Suppressor macrophage (primary cell): ENCODE data around the gene TMPRSS2.
"Not testable (repeated sequence)": the region's sequence is repeated elsewhere in the genome, so short reads cannot be mapped to it uniquely, and the experiment has no call there.

Source experiments
- DNase-seq, 4 experiments: peaks; one replicate each; pipeline ENCODE4 v3.0.0-alpha.2; 2020 to 2022

The TMPRSS2 gene

DNA sequence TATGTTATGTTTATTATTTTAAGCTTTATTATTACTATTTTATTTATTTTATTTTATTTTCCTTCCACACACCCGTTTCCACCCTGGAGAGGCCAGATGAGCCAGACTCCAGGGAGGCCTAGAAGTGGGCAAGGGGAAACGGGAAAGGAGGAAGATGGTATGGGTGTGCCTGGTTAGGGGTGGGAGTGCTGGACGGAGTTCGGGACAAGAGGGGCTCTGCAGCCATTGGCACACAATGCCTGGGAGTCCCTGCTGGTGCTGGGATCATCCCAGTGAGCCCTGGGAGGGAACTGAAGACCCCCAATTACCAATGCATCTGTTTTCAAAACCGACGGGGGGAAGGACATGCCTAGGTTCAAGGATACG lies 82.4 kb downstream of the TMPRSS2 start:
- no peak for DNase-seq

DNA sequence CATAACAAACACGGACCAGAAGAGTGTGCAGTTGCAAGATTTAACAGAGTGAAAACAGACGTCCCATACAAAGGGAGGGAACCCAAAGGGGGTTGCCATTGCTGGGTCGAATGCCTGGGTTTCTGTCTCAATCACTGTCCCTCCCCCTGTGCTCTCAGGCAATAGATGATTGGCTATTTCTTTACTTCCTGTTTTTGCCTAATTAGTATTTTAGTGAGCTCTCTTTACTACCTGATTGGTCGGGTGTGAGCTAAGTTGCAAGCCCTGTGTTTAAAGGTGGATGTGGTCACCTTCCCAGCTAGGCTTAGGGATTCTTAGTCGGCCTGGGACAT lies 84.7 kb downstream of the TMPRSS2 start:
- not testable (repeated sequence) for DNase-seq

DNA sequence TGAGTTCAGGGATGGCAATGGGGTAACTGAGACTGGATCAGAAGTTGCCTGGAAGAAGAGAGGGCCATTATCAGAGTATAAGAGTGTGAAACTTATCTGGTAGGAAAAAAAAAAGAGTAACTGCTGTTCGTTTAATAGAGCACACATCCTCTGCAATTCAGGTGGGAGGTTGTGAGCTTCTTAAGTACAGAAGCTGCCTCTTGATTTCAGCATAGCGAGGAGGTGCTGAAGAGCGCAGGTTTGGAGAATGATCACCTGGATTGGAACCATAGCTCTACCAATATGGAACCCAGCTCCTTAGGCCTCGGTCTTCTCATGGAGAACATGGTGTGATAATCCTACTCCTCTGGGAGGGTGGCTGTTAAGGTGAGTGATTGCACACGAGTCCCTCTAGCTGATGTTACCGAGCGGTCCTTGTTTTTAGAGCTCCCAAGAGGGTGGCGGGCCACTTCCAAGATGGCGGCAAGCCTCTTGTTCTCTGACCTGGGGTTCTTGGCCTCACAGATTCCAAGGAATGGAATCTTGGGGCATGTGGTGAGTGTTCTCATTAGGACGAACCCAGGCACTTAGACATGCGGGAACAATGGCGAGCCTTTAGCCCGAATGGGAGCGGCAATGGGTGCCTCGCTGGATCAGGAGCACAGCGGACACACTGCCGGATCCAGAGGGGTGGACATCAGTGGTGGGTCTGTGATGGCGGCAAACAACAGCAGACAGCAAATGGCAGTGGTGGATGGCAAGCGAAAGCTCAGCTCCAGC lies 85.2 kb downstream of the TMPRSS2 start:
- no peak for DNase-seq

DNA sequence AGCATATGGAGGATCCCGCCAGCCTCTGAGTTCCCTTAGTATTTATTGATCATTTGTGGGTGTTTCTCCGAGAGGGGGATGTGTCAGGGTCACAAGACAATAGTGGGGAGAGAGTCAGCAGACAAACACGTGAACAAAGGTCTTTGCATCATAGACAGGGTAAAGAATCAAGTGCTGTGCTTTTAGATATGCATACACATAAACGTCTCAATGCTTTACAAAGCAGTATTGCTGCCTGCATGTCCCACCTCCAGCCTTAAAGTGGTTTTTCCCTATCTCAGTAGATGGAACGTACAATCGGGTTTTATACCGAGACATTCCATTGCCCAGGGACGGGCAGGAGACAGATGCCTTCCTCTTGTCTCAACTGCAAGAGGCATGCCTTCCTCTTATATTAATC lies 87.0 kb downstream of the TMPRSS2 start:
- DNase-seq = not testable (repeated sequence)

DNA sequence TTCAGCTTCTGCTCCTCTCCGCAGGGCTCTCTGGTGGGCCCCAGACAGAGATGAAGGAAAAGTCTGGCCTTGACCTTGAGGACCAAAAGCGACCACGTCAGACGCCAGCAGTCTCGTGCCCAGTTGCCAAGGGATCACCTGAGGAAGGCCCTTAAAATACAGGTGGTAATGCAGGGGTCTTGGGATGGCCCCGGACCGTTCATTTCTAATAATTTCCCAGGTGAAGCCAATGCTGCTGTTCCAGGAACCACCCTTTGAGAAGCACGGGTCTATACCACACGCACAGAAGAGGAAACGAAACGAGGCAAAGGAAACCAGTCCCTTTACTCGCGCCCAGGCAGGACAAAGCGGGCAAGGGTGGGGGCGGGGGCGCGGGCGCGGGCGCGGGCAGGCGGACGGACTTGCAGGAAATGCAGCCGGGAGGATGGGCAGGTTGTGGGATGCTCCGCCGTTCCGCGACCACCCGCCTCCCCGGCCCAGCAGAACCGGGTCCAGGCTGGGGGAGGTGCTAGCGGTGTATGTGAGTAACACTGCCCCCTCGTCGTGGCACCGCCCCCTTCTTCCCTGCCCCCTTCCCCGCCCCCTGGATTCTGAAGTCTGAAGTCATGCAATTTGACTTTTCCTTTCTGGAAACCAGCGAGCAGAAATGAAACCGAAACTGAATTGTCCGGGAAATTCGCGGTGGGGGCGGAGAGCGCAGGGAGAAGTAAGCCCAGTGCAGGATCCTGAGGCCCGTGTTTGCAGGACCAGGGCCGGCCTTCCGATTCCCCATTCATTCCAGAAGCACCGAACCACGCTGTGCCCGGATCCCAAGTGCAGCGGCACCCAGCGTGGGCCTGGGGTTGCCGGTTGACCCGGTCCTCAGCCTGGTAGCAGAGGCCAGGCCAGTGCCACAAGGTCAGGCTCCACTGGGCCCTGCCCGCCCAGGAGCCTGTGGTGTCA lies 87.8 kb downstream of the TMPRSS2 start:
- peak; percentile 86 to 94 (median 88) for DNase-seq

DNA sequence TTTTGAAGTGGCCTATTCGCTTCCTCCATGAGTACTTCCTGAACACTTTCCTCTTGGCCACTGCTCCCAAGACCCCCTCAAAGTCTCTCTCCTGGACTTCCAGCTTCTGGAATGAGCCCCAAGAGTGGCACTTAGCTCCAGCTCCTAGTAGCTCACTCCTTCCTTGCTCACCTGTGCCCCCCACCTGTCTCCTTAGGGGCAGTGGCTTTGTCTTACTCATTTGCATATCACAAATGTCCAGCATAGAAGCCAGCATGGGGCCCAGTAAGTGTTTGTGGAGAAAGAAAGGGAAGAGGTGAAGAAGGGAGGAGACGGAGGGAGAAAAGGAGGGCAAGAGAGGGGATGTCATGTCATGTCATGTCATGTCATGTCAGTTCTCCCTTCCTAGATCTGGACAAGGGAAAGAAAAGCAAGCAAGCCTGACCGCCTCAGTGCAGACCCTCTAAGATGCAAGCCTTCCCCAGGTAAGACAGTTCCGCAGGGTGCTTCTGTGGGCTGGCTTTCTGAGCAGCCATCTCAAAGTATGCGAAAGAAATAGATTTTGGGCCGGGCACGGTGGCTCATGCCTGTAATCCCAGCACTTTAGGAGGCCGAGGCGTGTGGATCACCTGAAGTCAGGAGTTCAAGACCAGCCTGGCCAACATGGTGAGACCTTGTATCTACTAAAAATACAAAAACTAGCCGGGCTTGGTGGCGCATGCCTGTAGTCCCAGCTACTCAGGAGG lies 88.8 kb downstream of the TMPRSS2 start:
- no peak for DNase-seq

DNA sequence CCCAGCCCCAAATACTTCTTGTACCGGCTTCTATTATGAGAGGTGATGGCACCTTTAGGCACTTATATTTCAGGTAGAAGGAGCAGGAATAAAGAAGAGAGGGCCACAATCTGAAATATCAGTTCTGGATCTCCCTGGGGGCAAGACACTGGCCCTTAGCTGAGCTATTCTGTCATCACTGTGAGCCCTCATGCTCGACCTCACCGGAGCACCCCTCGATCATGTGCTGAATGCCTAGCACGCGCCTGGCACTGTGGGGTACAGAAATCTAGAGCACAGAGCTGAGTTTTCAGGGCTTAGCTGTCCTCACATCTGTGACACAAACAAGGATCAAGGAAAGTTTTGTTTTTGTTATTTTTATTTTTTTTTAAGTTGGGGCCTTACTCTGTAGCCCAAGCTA lies 89.6 kb downstream of the TMPRSS2 start:
- DNase-seq = no peak

DNA sequence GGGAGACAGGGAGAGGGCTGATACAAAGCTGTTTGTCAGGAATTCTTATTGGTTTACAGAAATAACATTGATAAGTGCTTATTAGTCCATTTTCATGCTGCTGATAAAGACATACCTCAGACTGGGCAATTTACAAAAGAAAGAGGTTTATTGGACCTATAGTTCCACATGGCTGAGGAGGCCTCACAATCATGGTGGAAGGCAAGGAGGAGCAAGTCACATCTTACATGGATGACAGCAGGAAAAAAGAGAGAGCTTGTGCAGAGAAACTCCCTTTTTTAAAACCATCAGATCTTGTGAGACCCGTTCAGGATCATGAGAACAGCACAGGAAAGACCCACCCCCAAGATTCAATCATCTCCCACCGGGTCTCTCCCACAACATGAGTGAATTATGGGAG lies 90.5 kb downstream of the TMPRSS2 start:
- DNase-seq = not testable (repeated sequence)
